Cardiac muscle cell (in vitro differentiated cells and primary cell): Measurements from ENCODE around the gene IFT88. TPM values are rescaled to one million over a fixed set of nuclear protein-coding genes. Genes with fewer than 3 reads are reported as not detected.

Experiments used
- DNase-seq, 2 donors: peaks; one replicate each; pipeline versions ENCODE4 v3.0.0 to v3.0.0-alpha.2; 2010 to 2017; ENCODE audit warnings: low read depth in 1 of 2, low spot score in 1 of 2
- H3K27ac ChIP-seq: fragments of 200-600 bp; sonication (generic); 2 replicates; pipeline ENCODE4 v1.5.1; 2016
- H3K27me3 ChIP-seq: fragments of 200-600 bp; sonication (generic); 2 replicates; pipeline ENCODE4 v1.6.0; 2016; ENCODE audit warnings: control low read depth
- H3K36me3 ChIP-seq: fragments of 200-600 bp; sonication (generic); 2 replicates; pipeline ENCODE4 v1.5.1; 2016; ENCODE audit warnings: control low read depth
- H3K4me1 ChIP-seq: fragments of 200-600 bp; sonication (generic); 2 replicates; pipeline ENCODE4 v1.8.1; 2017; ENCODE audit warnings: low read depth, mild to moderate bottlenecking, mixed run types
- H3K4me3 ChIP-seq: fragments of 200-600 bp; sonication (generic); 2 replicates; pipeline ENCODE4 v1.5.1; 2016; ENCODE audit warnings: mild to moderate bottlenecking
- H3K9me3 ChIP-seq: fragments of 200-600 bp; sonication (generic); 2 replicates; pipeline ENCODE4 v1.5.1; 2017; ENCODE audit warnings: low read depth, mild to moderate bottlenecking, control low read depth
- CTCF ChIP-seq: IDR thresholded peaks from 2 replicates; pipeline ENCODE4 v1.5.1; 2012; ENCODE audit warnings: low read depth, mild to moderate bottlenecking, low read length
- polyA plus RNA-seq: library from polyadenylated mRNA; unstranded; fragments of >200 nt; fragmentation: Nextera tagmentation; extraction: Ambion mirVana; gene quantifications from 2 replicates; pipeline ENCODE4 v1.2.1, GENCODE V29; 2016
- total RNA-seq: library from RNA; depleted of rRNA; stranded (reverse); fragments of >200 nt; gene quantifications from 2 replicates; pipeline ENCODE4 v1.2.3, GENCODE V29; 2016

IFT88 gene
- total and polyA plus RNA-seq, 2 experiments from 2014 or later: 18.2 to 18.6 TPM

- Histone ChIP-seq H3K4me1 (no peaks in the 10 kb centered on the region), H3K27me3 (no peaks in the 10 kb centered on the region), H3K4me3 (no peak overlapping the region), H3K36me3 (no peaks in the 10 kb centered on the region), H3K9me3 (no peaks in the 10 kb centered on the region), H3K27ac (no peak overlapping the region)
- no peak for TF ChIP-seq CTCF
- no peak for DNase-seq
These were observed 25.6 kb downstream of the IFT88 start for GRCh38 chr13:20592606-20593005.

- DNase-seq: no peak
- no peak for TF ChIP-seq CTCF
- Histone ChIP-seq H3K9me3 (no peaks in the 10 kb centered on the region), H3K4me3 (no peak overlapping the region), H3K27ac (no peak overlapping the region), H3K27me3 (no peaks in the 10 kb centered on the region), H3K36me3 (peaks cover 4% of the 10 kb centered on the region), H3K4me1 (no peaks in the 10 kb centered on the region)
These were observed 27.3 kb downstream of the IFT88 start for GRCh38 chr13:20594280-20594679.

- DNase-seq: no peak
- Histone ChIP-seq H3K27me3 (no peaks in the 10 kb centered on the region), H3K27ac (no peak overlapping the region), H3K36me3 (peaks cover 2% of the 10 kb centered on the region), H3K4me1 (no peaks in the 10 kb centered on the region), H3K4me3 (no peak overlapping the region), H3K9me3 (no peaks in the 10 kb centered on the region)
- no peak for TF ChIP-seq CTCF
These were observed 40.1 kb downstream of the IFT88 start for GRCh38 chr13:20607015-20607414.

GRCh38 chr13:20608438-20609020 lies 41.6 kb downstream of the IFT88 start:
- peak in 1 of 2 donors; percentile 17 for DNase-seq
- Histone ChIP-seq H3K27ac (no peak overlapping the region), H3K4me1 (no peaks in the 10 kb centered on the region)

GRCh38 chr13:20609145-20609544 lies 42.2 kb downstream of the IFT88 start:
- no peak for TF ChIP-seq CTCF
- H3K27me3 ChIP-seq: no peaks in the 10 kb centered on the region
- no peaks in the 10 kb centered on the region for H3K4me1 ChIP-seq
- no peaks in the 10 kb centered on the region for H3K9me3 ChIP-seq
- peaks cover 2% of the 10 kb centered on the region for H3K36me3 ChIP-seq
- peak in 1 of 2 donors; percentile 72 for DNase-seq
- H3K4me3 ChIP-seq: no peak overlapping the region
- no peak overlapping the region for H3K27ac ChIP-seq

More at GRCh38 chr13:20608438-20609020, 41.6 kb downstream of the IFT88 start:
- H3K9me3 ChIP-seq: no peaks in the 10 kb centered on the region
- no peak overlapping the region for H3K4me3 ChIP-seq
- H3K27me3 ChIP-seq: no peaks in the 10 kb centered on the region
- peaks cover 2% of the 10 kb centered on the region for H3K36me3 ChIP-seq
- TF ChIP-seq CTCF: no peak
